Stimulated activated CD4-positive, alpha-beta T cell treated with anti-CD3 and anti-CD28 coated beads, Interleukin-15, amount 100 ng/mL, for 1 hour (primary cell): ENCODE results near the gene ALMS1.
A peak's percentile ranks its signal among the peaks of the same experiment; 100 is the strongest.
"Not testable (repeated sequence)": the region's sequence is repeated elsewhere in the genome, so short reads cannot be mapped to it uniquely, and the experiment has no call there.

ENCODE experiments used
- DNase-seq, 2 donors: peaks; one replicate each; pipeline ENCODE4 v3.0.0-alpha.2; 2020; ENCODE audit warnings: low read depth in 1 of 2, low spot score in 1 of 2

ALMS1 gene

GRCh38 chr2:73385504-73386341 is at the start of gene ALMS1:
Gene ALMS1 (plus strand): TSS chr2:73385836. CDS start chr2:73385869, 33 bp downstream.
- DNase-seq: peak; percentile 78 to 80

- no peak for DNase-seq
Measured at GRCh38 chr2:73337828-73338227, 47.8 kb upstream of the ALMS1 start.

- no peak for DNase-seq
Measured at GRCh38 chr2:73339201-73339600, 46.4 kb upstream of the ALMS1 start.

GRCh38 chr2:73341039-73341438 is 44.6 kb upstream of the ALMS1 start:
- DNase-seq: no peak

GRCh38 chr2:73343992-73344391 is 41.6 kb upstream of the ALMS1 start:
- DNase-seq: no peak

GRCh38 chr2:73344747-73345146 is 40.9 kb upstream of the ALMS1 start:
- not testable (repeated sequence) for DNase-seq

- no peak for DNase-seq
Measured at GRCh38 chr2:73350035-73350691, 35.5 kb upstream of the ALMS1 start.

GRCh38 chr2:73356097-73356496 is 29.5 kb upstream of the ALMS1 start:
- DNase-seq: no peak

- no peak for DNase-seq
Measured at GRCh38 chr2:73359915-73360697, 25.5 kb upstream of the ALMS1 start.

GRCh38 chr2:73366060-73366459 is 19.6 kb upstream of the ALMS1 start:
- DNase-seq: no peak

- DNase-seq: no peak
Measured at GRCh38 chr2:73368781-73369180, 16.9 kb upstream of the ALMS1 start.

- DNase-seq: no peak
Measured at GRCh38 chr2:73370348-73370747, 15.3 kb upstream of the ALMS1 start.

GRCh38 chr2:73373344-73373743 is 12.3 kb upstream of the ALMS1 start:
- no peak for DNase-seq

GRCh38 chr2:73374269-73374668 is 11.4 kb upstream of the ALMS1 start:
- no peak for DNase-seq

- no peak for DNase-seq
Measured at GRCh38 chr2:73376681-73377080, 9.0 kb upstream of the ALMS1 start.

GRCh38 chr2:73383036-73383435 is 2.6 kb upstream of the ALMS1 start:
- no peak for DNase-seq

GRCh38 chr2:73385123-73385503 is 523 bp upstream of the ALMS1 start:
- DNase-seq: no peak

- DNase-seq: no peak
Measured at GRCh38 chr2:73386342-73386868, 769 bp downstream of the ALMS1 start.

- no peak for DNase-seq
Measured at GRCh38 chr2:73386894-73387636, 1.4 kb downstream of the ALMS1 start.

- no peak for DNase-seq
Measured at GRCh38 chr2:73402386-73403103, 16.9 kb downstream of the ALMS1 start.
